ENCODE data around the gene ORC4.
"Not testable (repeated sequence)": the region's sequence is repeated elsewhere in the genome, so short reads cannot be mapped to it uniquely, and the experiment has no call there.

Gene ORC4

DNA sequence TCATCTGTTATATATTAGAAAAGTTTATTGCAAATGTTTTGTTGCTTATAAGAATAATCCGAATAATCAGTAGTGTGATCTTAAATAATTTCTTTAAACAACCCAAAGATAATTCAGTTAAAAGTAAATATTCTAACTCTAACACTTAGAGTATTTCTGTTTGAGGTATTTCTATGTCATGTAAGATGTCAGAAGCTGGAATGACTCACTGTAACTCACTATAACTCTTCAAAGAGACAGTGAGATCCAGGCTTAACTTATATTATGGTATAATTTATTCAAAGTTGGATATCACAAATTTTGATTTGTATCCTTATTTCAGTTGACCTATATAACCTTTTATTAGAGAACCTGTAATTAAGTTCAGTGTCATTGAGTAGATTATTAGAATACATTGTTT, 7.3 kb upstream of the ORC4 start:
- H3K4me1 Mint-ChIP-seq (ENCODE audit: low read depth), result peaks cover 40% of the 10 kb centered on the region
- no peaks in the 10 kb centered on the region for H3K27me3 Mint-ChIP-seq
- H3K27ac Mint-ChIP-seq, result no peak overlapping the region
- peaks cover 5% of the 10 kb centered on the region for H3K36me3 Mint-ChIP-seq (ENCODE audit: low read depth)
- H3K4me3 Mint-ChIP-seq, result no peak overlapping the region
- no peaks in the 10 kb centered on the region for H3K9me3 Mint-ChIP-seq

DNA sequence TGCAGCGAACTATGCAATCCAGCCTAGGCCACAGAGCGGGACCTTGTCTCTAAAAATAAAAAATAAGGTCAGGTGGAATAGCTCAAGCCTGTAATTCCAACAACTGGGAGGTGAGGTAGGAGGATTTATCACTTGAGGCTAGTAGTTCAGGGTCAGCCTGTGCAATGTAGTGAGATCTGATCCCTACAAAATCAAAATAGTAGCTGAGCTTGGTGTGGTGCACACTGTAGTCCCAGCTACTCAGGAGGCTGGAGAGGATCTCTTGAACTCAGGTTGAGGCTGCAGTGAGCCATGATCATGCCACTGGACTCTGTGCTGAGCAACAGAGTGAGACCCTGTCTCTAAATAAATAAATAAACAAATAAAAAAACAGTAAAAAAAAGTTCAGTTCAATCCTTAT, 6.0 kb upstream of the ORC4 start:
- H3K27me3 Mint-ChIP-seq, result no peaks in the 10 kb centered on the region
- H3K27ac Mint-ChIP-seq, result no peak overlapping the region
- no peaks in the 10 kb centered on the region for H3K9me3 Mint-ChIP-seq
- no peak overlapping the region for H3K4me3 Mint-ChIP-seq
- peaks cover 5% of the 10 kb centered on the region for H3K36me3 Mint-ChIP-seq (ENCODE audit: low read depth)
- H3K4me1 Mint-ChIP-seq (ENCODE audit: low read depth), result peaks cover 51% of the 10 kb centered on the region

DNA sequence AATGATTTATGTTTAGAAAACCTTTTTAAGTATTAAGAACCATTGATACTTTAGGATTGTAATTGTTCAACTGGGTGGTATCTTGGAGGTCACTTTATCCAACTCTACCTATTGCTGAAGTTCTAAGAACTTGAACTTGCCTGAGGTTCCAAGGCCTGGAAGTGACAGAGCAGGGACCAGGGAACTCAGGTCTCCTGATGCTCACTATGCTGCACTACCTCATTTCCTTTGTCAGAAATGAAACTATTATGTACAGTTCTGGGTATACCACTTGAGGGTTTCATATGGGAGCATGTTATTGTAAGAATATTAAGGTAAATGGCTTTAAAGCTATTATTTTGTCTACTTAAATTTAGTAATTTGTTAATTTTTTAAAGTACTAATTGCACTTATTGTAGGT, 3.3 kb upstream of the ORC4 start:
- Mint-ChIP-seq H3K36me3 (ENCODE audit: low read depth) (peaks cover 5% of the 10 kb centered on the region), H3K27me3 (no peaks in the 10 kb centered on the region), H3K27ac (peak overlapping the region; percentile 86), H3K4me3 (peak overlapping the region; percentile 67), H3K4me1 (ENCODE audit: low read depth) (peaks cover 53% of the 10 kb centered on the region), H3K9me3 (no peaks in the 10 kb centered on the region)

DNA sequence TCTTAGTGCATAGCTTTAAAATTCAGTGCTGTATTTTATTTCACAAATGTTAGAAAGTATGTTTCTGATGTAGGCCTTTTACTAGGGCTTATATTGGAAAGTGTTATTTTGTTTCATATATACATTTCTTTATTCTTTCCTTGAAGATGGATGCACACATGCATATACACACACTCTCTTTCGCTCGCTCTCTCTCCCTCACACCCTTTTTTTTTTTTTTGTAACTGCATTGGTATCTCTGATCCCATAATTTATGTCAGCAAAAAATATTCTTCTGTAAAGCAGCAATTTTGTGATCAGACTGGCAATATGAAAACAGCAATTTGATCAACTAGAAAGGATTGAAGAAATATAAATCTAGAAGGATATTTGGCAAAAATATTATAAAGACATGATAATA, 2.3 kb upstream of the ORC4 start:
- peaks cover 5% of the 10 kb centered on the region for H3K36me3 Mint-ChIP-seq (ENCODE audit: low read depth)
- peak overlapping the region; percentile 4 for H3K27ac Mint-ChIP-seq
- peaks cover 60% of the 10 kb centered on the region for H3K4me1 Mint-ChIP-seq (ENCODE audit: low read depth)
- no peaks in the 10 kb centered on the region for H3K9me3 Mint-ChIP-seq
- no peaks in the 10 kb centered on the region for H3K27me3 Mint-ChIP-seq
- peak overlapping the region; percentile 98 for H3K4me3 Mint-ChIP-seq

DNA sequence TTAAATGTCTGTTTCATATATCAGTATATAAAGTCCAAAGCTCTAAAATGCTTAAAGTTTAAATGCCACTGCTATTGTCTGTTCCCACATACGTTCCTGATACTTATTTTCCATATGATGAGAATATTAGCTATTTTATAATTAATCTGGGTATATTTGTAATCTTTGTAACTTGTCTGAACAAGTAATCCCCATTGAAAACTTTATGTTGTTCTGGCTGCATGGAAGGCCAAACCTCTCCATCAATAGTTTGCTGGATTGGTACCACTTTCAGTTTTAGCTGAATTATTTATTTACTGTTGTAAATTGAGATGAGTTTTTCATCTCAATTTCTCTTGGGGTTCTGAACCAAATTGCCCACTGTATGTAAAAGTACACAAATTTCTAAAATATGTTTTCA, 1.8 kb upstream of the ORC4 start:
- H3K36me3 Mint-ChIP-seq (ENCODE audit: low read depth), result peaks cover 5% of the 10 kb centered on the region
- H3K9me3 Mint-ChIP-seq, result no peaks in the 10 kb centered on the region
- peaks cover 62% of the 10 kb centered on the region for H3K4me1 Mint-ChIP-seq (ENCODE audit: low read depth)
- no peaks in the 10 kb centered on the region for H3K27me3 Mint-ChIP-seq
- H3K4me3 Mint-ChIP-seq, result peak overlapping the region; percentile 98
- H3K27ac Mint-ChIP-seq, result peak overlapping the region; percentile 95

DNA sequence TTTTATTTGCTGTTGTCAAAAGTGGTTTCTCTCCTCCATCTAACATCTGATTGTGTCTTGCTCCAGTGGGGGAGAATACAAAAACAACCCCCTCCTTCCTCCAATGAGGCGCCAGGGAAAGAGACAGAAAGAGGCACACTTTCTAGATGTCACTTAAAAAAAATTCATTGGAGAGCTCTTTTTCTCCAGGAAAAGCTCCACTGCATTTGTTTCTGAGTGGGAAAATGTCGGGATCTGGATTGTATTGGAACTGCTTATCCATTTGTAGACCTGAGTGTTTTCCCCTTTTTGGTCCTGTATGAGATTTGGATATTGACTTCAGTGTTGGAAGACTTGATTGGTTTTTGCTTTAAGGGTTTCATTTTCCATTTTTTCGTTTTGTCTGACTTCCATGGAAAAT, 1.3 kb upstream of the ORC4 start:
- Mint-ChIP-seq H3K4me1 (ENCODE audit: low read depth) (peaks cover 64% of the 10 kb centered on the region), H3K4me3 (peak overlapping the region; percentile 98), H3K27me3 (no peaks in the 10 kb centered on the region), H3K9me3 (no peaks in the 10 kb centered on the region), H3K36me3 (ENCODE audit: low read depth) (peaks cover 5% of the 10 kb centered on the region), H3K27ac (peak overlapping the region; percentile 95)

DNA sequence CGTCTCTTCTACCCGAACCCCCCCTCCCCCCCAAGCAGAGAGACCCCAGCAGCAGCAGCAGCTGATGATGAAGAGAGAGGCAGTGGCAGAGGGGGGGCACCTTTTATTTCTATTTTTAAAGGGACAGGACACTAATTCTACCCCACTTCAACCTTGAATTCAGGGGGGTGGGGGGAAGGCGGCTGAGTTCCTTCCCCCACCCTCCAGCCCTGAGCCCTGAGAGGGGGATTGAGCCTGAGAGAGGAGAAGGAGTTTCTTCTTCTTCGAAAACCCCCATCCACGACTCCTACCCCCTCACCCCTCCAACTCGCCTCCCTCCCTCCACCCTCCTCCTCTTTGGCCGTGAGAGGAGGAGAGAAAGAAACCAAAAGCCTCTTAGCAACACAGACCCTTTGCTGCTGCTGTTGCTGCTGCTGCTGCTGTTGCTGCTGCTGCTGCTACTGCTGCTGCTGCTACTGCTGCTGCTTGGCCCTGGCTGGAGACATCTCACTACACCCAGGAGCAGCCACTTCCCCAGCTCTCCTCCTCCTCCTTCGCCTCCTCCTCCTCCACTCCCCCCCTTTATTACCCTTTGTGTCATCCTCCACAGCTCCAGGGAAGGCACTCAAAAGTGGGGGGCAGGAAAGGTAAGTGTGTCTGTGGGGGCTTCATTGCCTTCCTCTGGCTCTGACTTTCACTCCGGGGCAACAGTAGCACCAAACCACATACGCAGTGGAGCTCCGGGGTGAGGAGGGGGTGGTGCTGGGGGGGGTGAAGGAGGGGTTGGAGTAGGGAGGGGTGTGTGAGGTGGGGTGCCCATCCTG, 723 bp upstream of the ORC4 start, which contains the start of gene MBD5:
Gene MBD5, plus strand, starts transcription at position 33 of the 803 bp plus-strand sequence.
- H3K4me1 Mint-ChIP-seq (ENCODE audit: low read depth), result peaks cover 66% of the 10 kb centered on the region
- peak within 1 kb of the TSS; percentile 98 for H3K4me3 Mint-ChIP-seq
- no peaks in the 10 kb centered on the region for H3K9me3 Mint-ChIP-seq
- peaks cover 5% of the 10 kb centered on the region for H3K36me3 Mint-ChIP-seq (ENCODE audit: low read depth)
- no peaks in the 10 kb centered on the region for H3K27me3 Mint-ChIP-seq
- H3K27ac Mint-ChIP-seq, result peak within 1 kb of the TSS; percentile 95

DNA sequence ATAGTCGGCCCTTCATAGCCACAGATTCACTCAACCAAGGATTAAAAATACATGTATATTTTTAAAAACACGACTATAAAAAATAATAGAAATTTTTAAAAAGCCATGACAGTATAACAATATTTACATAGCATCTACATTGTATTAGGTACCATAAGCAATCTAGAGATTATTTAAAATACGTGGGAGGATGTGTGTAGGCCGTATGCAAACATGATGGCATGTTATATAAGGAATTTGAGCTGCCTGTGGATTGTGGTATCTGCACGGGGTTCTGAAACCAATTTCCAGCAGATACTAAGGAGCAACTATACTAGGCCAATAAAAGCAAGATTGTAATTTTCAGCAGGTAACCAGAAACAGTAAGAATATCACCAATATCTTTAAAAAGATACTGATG, 5.9 kb downstream of the ORC4 start:
- Mint-ChIP-seq H3K27me3 (no peaks in the 10 kb centered on the region), H3K36me3 (ENCODE audit: low read depth) (peaks cover 7% of the 10 kb centered on the region), H3K4me3 (no peak overlapping the region), H3K27ac (no peak overlapping the region), H3K9me3 (peaks cover 2% of the 10 kb centered on the region), H3K4me1 (ENCODE audit: low read depth) (peaks cover 60% of the 10 kb centered on the region)

DNA sequence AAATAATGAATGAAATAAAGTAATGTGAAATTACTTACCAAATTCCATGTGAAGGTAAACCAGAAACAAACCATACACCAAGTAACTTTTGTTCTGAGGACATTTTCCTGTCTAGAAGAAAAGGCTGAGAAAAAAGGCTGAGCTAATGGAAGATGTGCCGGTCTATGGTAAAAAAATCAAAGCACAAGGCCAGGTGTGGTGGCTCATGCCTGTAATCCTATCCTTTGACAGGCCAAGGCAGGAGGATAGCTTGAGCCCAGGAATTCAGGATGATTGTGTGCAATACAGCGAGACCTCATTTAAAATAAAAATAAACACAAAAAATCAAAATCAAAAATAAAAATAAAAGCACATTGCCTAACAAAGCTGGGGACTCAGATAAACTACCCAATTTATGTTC, 6.7 kb downstream of the ORC4 start:
- Mint-ChIP-seq H3K4me3 (no peak overlapping the region), H3K4me1 (ENCODE audit: low read depth) (peaks cover 59% of the 10 kb centered on the region), H3K27ac (no peak overlapping the region), H3K9me3 (peaks cover 4% of the 10 kb centered on the region), H3K27me3 (no peaks in the 10 kb centered on the region), H3K36me3 (ENCODE audit: low read depth) (peaks cover 10% of the 10 kb centered on the region)

DNA sequence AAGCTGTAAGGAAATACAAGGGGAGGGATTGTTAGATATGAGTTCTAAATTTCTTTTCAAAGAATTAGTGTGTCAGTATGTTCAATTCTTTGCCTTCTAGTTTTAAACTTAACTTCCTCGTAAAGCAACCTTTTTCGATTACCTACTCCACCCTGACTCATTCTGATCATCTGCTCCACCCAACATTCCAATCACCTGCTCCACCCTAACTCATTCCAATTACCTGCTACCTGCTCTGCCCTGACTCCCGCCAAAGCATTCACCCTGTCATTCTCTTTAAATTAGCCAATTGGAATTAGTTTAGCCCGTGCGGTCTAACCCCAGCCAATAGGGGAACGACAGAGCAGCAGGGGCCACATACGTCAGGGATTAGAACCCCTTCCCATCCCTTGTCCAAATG, 12.1 kb downstream of the ORC4 start:
- Mint-ChIP-seq H3K9me3 (peaks cover 16% of the 10 kb centered on the region), H3K4me1 (ENCODE audit: low read depth) (peaks cover 38% of the 10 kb centered on the region), H3K36me3 (ENCODE audit: low read depth) (peaks cover 41% of the 10 kb centered on the region)
- not testable (repeated sequence) for H3K27ac Mint-ChIP-seq, H3K4me3 Mint-ChIP-seq, H3K27me3 Mint-ChIP-seq

DNA sequence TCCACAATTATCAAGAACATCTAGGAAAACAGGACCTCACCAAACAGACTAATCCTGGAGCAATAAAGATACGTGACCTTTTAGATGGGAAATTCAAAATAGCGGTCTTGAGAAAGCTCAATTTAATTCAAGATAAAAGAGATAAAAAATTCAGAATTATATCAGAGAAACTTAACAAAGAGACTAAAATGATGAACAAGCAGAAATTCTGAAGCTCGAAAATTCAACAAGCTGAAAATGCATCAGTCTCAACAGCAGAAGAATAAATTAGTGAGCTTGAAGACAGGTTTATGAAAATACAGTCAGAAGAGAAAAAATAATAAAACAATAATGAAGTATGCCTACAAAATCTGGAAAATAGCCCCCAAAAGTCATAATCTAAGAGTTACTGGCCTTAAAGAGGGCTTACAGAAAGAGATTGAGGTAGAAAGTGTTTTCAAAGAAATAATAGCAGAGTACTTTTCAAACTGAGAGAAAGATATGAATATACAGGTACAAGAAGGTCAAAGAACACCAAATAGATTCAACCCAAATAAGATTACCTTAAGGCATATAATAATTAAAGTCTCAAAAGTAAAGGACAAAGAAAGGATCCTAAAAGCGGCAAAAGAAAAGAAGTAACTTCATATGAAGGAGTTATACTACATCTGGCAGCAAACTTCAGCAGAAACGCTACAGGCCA, 13.2 kb downstream of the ORC4 start:
- Mint-ChIP-seq H3K4me3 (no peak overlapping the region), H3K9me3 (peaks cover 23% of the 10 kb centered on the region), H3K4me1 (ENCODE audit: low read depth) (peaks cover 32% of the 10 kb centered on the region), H3K27me3 (no peaks in the 10 kb centered on the region), H3K27ac (no peak overlapping the region), H3K36me3 (ENCODE audit: low read depth) (peaks cover 52% of the 10 kb centered on the region)

DNA sequence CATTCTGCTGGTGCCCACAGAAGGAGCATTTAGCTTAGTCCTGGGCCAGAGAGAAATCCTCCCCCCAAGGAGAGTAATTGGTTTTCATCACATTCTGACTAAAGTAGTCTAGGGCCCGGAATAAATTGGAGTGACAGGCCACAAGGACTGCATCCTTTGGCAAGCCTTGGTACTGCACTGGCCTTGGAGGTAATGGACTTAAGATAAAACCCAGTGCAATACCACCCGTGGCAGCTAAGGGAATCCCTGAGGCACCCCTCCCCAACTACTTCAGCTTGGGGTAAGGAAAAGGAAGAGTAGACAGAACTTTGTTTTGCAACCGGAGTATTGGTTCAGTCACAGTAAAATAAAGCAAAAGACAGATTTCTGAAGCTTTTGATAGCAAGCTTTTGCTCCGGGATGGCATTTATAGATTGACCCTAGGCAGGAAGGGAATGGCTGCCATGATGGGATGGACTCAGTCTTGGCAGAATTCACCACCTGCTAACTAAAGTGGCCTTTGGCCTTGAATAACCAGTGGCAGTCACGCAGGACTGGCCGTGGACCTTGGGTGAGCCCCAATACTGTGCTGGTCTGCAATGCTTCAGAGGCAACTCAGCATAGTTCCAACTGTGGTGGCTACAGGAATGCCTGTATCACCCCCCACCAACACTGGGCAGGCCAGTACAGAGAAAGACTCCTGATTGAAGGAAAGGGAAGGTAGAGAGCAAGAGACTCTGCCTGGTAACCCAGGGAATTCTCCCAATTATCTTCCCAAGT, 14.1 kb downstream of the ORC4 start:
- Mint-ChIP-seq H3K4me1 (ENCODE audit: low read depth) (peaks cover 25% of the 10 kb centered on the region), H3K4me3 (no peak overlapping the region), H3K36me3 (ENCODE audit: low read depth) (peaks cover 60% of the 10 kb centered on the region), H3K27ac (no peak overlapping the region), H3K27me3 (no peaks in the 10 kb centered on the region), H3K9me3 (peaks cover 31% of the 10 kb centered on the region)

DNA sequence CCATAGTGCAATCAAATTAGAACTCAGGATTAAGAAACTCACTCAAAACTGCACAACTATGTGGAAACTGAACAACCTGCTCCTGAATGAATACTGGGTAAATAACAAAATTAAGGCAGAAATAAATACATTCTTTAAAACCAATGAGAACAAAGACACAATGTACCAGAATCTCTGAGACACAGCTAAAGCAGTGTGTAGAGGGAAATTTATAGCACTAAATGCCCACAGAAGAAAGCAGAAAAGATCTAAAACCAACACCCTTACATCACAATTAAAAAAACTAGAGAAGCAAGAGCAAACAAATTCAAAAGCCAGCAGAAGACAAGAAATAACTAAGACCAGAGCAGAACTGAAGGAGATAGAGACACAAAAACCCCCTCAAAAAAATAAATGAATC, 18.1 kb downstream of the ORC4 start:
- not testable (repeated sequence) for H3K4me3 Mint-ChIP-seq, H3K27me3 Mint-ChIP-seq, H3K27ac Mint-ChIP-seq
- Mint-ChIP-seq H3K4me1 (ENCODE audit: low read depth) (peaks cover 30% of the 10 kb centered on the region), H3K36me3 (ENCODE audit: low read depth) (peaks cover 52% of the 10 kb centered on the region), H3K9me3 (peaks cover 27% of the 10 kb centered on the region)

DNA sequence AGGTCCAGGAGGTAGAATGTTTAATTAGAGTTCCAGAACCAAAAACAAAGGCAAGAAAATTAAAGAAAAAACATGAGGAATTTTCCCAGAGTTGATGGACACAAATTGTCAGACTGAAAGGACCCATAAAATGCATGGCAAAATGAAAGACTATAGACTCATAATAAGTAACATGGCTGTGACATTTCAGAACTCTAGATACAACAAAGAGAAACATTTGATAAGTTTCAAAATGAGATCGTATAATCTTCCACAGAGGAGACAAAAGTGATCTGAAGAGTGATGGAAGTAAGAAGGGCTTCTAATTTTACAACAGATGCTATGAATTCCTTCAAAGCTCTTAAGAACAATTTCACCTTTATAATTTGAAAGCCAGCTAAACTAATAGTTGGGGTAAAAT, 20.4 kb downstream of the ORC4 start:
- no peaks in the 10 kb centered on the region for H3K27me3 Mint-ChIP-seq
- no peak overlapping the region for H3K27ac Mint-ChIP-seq
- H3K36me3 Mint-ChIP-seq (ENCODE audit: low read depth), result peaks cover 53% of the 10 kb centered on the region
- no peak overlapping the region for H3K4me3 Mint-ChIP-seq
- peaks cover 31% of the 10 kb centered on the region for H3K4me1 Mint-ChIP-seq (ENCODE audit: low read depth)
- H3K9me3 Mint-ChIP-seq, result peaks cover 30% of the 10 kb centered on the region

DNA sequence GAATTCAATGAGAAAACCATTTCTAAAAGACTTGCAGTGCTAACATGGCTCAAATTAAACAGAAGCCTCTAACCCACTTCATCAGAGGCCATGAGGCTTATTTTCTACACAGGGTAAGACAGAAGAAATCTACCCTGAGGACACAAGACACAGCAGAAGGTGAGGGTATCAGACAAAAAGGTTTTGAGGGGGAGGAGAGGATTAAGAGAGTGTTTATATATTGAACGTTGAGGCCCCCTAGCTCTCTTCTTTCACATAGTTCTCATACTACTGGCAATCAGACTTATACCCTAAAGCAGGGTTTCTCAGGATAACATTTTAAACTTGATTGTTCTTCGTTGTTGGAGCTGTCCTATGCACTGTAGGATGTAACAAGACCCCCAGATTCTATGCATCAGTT, 21.4 kb downstream of the ORC4 start:
- Mint-ChIP-seq H3K27ac (no peak overlapping the region), H3K4me1 (ENCODE audit: low read depth) (peaks cover 26% of the 10 kb centered on the region), H3K36me3 (ENCODE audit: low read depth) (peaks cover 52% of the 10 kb centered on the region), H3K4me3 (no peak overlapping the region), H3K9me3 (peaks cover 25% of the 10 kb centered on the region), H3K27me3 (no peaks in the 10 kb centered on the region)

Measured in stimulated activated naive CD8-positive, alpha-beta T cell treated with anti-CD3 and anti-CD28 coated beads, Interleukin-15, Interleukin-2, amounts not matched to agents 100 ng/mL and 50 ng/mL, for 24 hours (primary cell).